Adrenal gland (tissue), 12 donors: ENCODE measurements around the gene ADARB2. TPM values are rescaled to one million over a fixed set of nuclear protein-coding genes. Genes with fewer than 3 reads are reported as not detected.

Source experiments
- DNase-seq, 7 donors: peaks; one replicate each; pipeline ENCODE4 v3.0.0-alpha.2; 2019 to 2020
- H3K27ac ChIP-seq, 5 donors: fragments of 200-600 bp; sonication (generic) in 4 of 5; 1 replicate in 3 of 5; 2 replicates in 2 of 5; pipeline versions ENCODE4 v1.5.1 to v1.8.0; 2016 to 2020; ENCODE audit warnings: mild to moderate bottlenecking in 1 of 5
- H3K27me3 ChIP-seq: fragments of 200-600 bp; 2 replicates; pipeline ENCODE4 v1.8.0; 2021
- H3K36me3 ChIP-seq, 2 donors: fragments of 200-600 bp; replicated peaks in 1 of 2; 1 replicate in 1 of 2; 2 replicates in 1 of 2; pipeline versions ENCODE4 v1.5.1 to v1.8.0; 2018 to 2022
- H3K4me1 ChIP-seq, 2 donors: fragments of 200-600 bp; replicated peaks in 1 of 2; 1 replicate in 1 of 2; 2 replicates in 1 of 2; pipeline versions ENCODE4 v1.5.1 to v1.8.0; 2018 to 2021
- H3K4me3 ChIP-seq, 4 donors: fragments of 200-600 bp; sonication (generic) in 3 of 4; one replicate each; pipeline ENCODE4 v1.5.1; 2016 to 2018
- H3K9me3 ChIP-seq, 3 donors: fragments of 200-600 bp; sonication (generic) in 1 of 3; replicated peaks in 1 of 3; 1 replicate in 2 of 3; 2 replicates in 1 of 3; pipeline versions ENCODE4 v1.5.1 to v1.8.0; 2016 to 2021
- POLR2A ChIP-seq, 2 donors: fragments of 450-650 bp; IDR thresholded peaks; one replicate each; pipeline ENCODE4 v1.6.1; 2017; ENCODE audit warnings: antibody characterized with exemption in 2 of 2, mild to moderate bottlenecking in 2 of 2, moderate library complexity in 1 of 2
- WGBS, 4 donors: extraction: QIAGEN DNeasy Blood & Tissue Kit in 2 of 4; methylation state at CpG; one replicate each; pipeline versions ENCODE4 v1.1.5 to v1.1.7; 2013 to 2017; 5-methylcytosine and 5-hydroxymethylcytosine counted together
- intact Hi-C, 2 donors: fragments of 100-400 bp; cut with DNase I; formaldehyde crosslinking; loops; one replicate each; pipeline versions ENCODE4 v1.14.1 to v1.15.0; 2022 to 2023
- polyA plus RNA-seq, 3 donors: library from polyadenylated mRNA; stranded (reverse); fragments of 200-250 nt in 2 of 3; fragments of 350-450 nt in 1 of 3; fragmentation: Illumina TruSeq in 1 of 3; extraction: RNeasy Lipid Tissue Mini Kit (QIAGEN cat#74804) in 1 of 3; gene quantifications; one replicate each; pipeline ENCODE4 v1.2.3, GENCODE V29; 2013 to 2014
- total RNA-seq, 9 donors: library from RNA; depleted of rRNA in 4 of 9; stranded (reverse); fragments of >200 nt in 4 of 9; fragments of 120-200 nt in 1 of 9; fragmentation: NEBNext Ultra II Directional in 1 of 9; extraction: Animal tissue kit (Norgen Biotek cat#: 25700) in 1 of 9; gene quantifications; one replicate each; pipeline versions ENCODE4 v1.1.0 to v1.2.4, GENCODE V29; 2013 to 2023
- TF ChIP-seq, protein P1 (sequence below), 6 experiments: fragments of 450-650 bp in 4 of 6; fragments of 200-600 bp in 2 of 6; sonication (generic) in 1 of 6; IDR thresholded peaks; 1 replicate in 5 of 6; 2 replicates in 1 of 6; pipeline versions ENCODE4 v1.5.1 to v1.8.0; 2016 to 2021; ENCODE audit warnings: antibody characterized with exemption in 6 of 6, mild to moderate bottlenecking in 2 of 6, moderate library complexity in 1 of 6
- donor health status: healthy with polysubstance abuse.
- donor health status: Bipolar disorder and iron deficiency.
- donor health status: DM: yes; HTN: yes; CAD: no.
- donor health status: DM: no; HTN: no; CAD: no.
- donor health status: DM: no; HTN: no; CAD: no.
- donor health status: DM: yes; HTN: yes; CAD: no.

ADARB2 gene
- total and polyA plus RNA-seq, 12 donors, result 0.14 to 3.1 (median 0.91) TPM

DNA sequence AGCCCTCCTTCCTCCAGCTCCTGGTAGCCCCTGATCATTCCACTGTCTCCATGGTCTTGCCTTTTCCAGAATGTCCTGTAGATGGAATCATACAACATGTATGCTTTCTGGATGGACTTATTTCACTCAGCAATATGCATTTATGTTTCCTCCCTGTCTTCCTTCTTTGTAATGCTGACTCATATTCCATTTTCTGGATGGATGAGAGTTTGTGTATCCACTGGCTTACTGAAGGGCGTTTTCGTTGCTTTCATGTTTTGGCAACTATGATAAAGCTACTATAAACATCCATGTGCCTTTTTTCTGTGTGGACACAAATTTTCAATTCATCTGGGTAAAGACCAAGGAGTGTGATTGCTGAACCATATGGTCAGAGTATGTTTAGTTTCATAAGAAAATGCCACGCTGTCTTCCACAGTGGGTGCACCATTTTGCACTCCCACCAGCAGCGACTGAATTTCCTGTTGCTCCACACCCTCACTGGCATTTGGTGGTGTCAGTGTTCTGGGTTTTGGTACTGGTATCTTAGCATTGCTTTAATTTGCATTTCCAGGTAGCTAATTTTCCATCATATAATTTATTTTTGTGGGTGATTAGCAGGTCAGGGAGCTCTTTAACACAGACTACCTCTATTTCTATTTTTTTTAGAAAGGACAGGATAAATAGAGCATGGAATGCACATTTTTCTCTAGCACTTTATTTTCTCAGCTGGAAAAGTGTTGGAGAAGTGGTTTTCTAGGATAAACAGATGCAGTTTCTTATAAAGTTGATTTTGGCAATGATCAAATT lies 429.0 kb downstream of the ADARB2 start:
- WGBS, 4 donors, result 52 to 58% (median 57%) methylated on average over 4 of the region's 4 CpGs
- H3K9me3 ChIP-seq, result no peaks in the 10 kb centered on the region

DNA sequence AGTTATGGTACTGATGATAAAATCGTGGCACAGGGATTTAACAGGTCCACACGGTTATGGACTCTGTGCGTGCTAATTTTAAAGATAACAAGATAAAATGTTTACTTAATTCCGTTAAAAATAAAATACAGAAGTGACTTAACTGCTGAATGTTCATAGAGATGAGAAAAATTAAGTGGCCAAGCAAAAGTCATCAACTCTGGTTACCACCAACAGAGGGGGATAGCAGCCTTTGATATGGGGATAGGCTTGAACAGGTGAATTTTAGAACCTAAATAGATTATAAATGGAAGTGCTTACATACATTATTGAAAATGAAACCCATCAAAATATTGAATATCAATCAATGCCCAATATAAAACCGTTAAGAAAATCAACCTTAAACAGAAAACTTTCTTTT lies 436.2 kb downstream of the ADARB2 start:
- no peaks in the 10 kb centered on the region for H3K9me3 ChIP-seq
- WGBS, 4 donors, result 52 to 66% (median 62%) methylated on average over 5 of the region's 5 CpGs
- no peak overlapping the region for H3K4me3 ChIP-seq
- no peaks in the 10 kb centered on the region for H3K4me1 ChIP-seq
- no peak overlapping the region for H3K27ac ChIP-seq
- H3K27me3 ChIP-seq, result no peaks in the 10 kb centered on the region
- TF ChIP-seq POLR2A (IDR thresholded peaks at IDR 0.05), result no peak
- TF ChIP-seq, protein P1, sequence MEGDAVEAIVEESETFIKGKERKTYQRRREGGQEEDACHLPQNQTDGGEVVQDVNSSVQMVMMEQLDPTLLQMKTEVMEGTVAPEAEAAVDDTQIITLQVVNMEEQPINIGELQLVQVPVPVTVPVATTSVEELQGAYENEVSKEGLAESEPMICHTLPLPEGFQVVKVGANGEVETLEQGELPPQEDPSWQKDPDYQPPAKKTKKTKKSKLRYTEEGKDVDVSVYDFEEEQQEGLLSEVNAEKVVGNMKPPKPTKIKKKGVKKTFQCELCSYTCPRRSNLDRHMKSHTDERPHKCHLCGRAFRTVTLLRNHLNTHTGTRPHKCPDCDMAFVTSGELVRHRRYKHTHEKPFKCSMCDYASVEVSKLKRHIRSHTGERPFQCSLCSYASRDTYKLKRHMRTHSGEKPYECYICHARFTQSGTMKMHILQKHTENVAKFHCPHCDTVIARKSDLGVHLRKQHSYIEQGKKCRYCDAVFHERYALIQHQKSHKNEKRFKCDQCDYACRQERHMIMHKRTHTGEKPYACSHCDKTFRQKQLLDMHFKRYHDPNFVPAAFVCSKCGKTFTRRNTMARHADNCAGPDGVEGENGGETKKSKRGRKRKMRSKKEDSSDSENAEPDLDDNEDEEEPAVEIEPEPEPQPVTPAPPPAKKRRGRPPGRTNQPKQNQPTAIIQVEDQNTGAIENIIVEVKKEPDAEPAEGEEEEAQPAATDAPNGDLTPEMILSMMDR (IDR thresholded peaks at IDR 0.05), result no peak
- DNase-seq, result no peak
- no peaks in the 10 kb centered on the region for H3K36me3 ChIP-seq
- intact Hi-C loops, result no loop called here

More for the DNA sequence above, 429.0 kb downstream of the ADARB2 start:
- H3K4me3 ChIP-seq, result no peak overlapping the region
- intact Hi-C loops, result no loop called here
- DNase-seq, result no peak
- no peak overlapping the region for H3K27ac ChIP-seq
- TF ChIP-seq, protein P1 (IDR thresholded peaks at IDR 0.05), result no peak
- TF ChIP-seq POLR2A (IDR thresholded peaks at IDR 0.05), result no peak
- no peaks in the 10 kb centered on the region for H3K27me3 ChIP-seq
- no peaks in the 10 kb centered on the region for H3K4me1 ChIP-seq
- no peaks in the 10 kb centered on the region for H3K36me3 ChIP-seq

DNA sequence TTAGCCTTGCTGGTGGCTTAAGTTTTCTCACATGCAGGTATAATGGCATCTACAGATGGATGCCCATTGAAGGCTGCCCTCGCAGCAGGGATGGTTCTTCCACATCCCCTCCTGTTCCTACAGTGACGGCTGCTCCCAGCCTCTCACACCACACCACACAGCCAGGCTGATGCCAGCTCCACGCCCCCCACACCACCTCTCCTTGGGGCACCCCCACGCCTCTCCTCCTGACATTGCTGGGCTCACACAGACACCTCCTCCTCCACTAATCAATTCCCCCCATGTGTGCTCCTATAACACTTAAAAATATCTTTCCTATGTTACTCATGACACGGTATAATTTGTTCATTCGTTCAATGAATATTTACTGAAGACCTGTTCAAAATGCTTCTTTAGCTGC lies 437.1 kb downstream of the ADARB2 start:
- TF ChIP-seq, protein P1 (IDR thresholded peaks at IDR 0.05), result no peak
- TF ChIP-seq POLR2A (IDR thresholded peaks at IDR 0.05), result no peak
- no peaks in the 10 kb centered on the region for H3K4me1 ChIP-seq
- no peaks in the 10 kb centered on the region for H3K9me3 ChIP-seq
- no peaks in the 10 kb centered on the region for H3K36me3 ChIP-seq
- DNase-seq, result no peak
- H3K27me3 ChIP-seq, result no peaks in the 10 kb centered on the region
- intact Hi-C loops, result no loop called here
- H3K27ac ChIP-seq, result no peak overlapping the region
- 64 to 75% (median 72%) methylated on average over 6 of the region's 6 CpGs for WGBS, 4 donors
- no peak overlapping the region for H3K4me3 ChIP-seq

DNA sequence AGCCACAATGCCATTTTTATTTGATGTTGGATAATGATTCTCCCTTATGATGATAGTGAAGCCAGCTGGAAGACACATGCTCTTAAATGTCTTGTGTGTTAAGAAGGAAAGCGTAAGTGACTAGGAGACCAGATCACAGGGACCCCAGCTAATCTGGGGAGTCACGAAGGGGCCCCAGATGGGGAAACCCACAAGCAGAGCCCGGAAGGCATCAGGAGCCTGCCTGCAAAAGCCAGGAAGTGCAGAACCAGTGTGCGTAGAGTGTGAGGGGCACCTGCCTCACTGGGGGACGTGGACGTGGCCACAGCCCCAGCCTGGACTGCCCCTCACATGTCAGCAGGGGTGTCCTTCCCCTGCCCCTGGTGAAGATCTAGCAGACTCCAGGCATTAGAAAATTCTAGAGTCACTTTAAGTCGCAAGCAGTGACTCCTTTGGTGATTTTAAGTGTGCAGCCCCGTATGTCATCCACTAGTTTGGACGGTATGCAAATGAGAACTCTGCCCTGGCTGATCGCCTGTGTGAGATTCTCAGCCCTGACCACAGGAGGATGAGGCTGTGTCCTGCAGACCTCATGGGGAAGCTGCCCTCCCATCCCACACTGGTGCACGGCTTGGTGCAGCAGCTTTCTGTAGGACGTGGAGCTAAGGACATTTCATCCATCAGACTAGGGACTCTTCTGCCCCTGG lies 438.1 kb downstream of the ADARB2 start:
- Histone ChIP-seq H3K27me3 (no peaks in the 10 kb centered on the region), H3K36me3 (no peaks in the 10 kb centered on the region), H3K27ac (no peak overlapping the region), H3K9me3 (no peaks in the 10 kb centered on the region), H3K4me3 (no peak overlapping the region), H3K4me1 (no peaks in the 10 kb centered on the region)
- no peak for TF ChIP-seq POLR2A (IDR thresholded peaks at IDR 0.05)
- TF ChIP-seq, protein P1 (IDR thresholded peaks at IDR 0.05), result no peak
- DNase-seq, result no peak
- WGBS, 4 donors, result 54 to 57% (median 56%) methylated on average over 8 to 12 of the region's 12 CpGs
- intact Hi-C loops, result no loop called here
